ENCODE data around the gene PFKP. TPM values are rescaled to one million over a fixed set of nuclear protein-coding genes. Genes with fewer than 3 reads are reported as not detected.
A peak's percentile ranks its signal among the peaks of the same experiment; 100 is the strongest.

The PFKP gene
- total RNA-seq, 1 donor from 2014 or later = 55.2 TPM

GRCh38 chr10:3069876-3070275 is 2.5 kb downstream of the PFKP start:
- DNase-seq (ENCODE audit: low spot score) = no peak
- Mint-ChIP-seq H3K27me3 (ENCODE audit: insufficient read depth, low read depth) (peaks cover 32% of the 10 kb centered on the region), H3K4me3 (peak overlapping the region; percentile 86), H3K9me3 (no peaks in the 10 kb centered on the region), H3K4me1 (peaks cover 14% of the 10 kb centered on the region), H3K36me3 (peaks cover 8% of the 10 kb centered on the region), H3K27ac (no peak overlapping the region)
- Histone ChIP-seq H3F3A (ENCODE audit: low read depth) (peaks cover 17% of the 10 kb centered on the region), H3K27me3 (peaks cover 33% of the 10 kb centered on the region), H3K4me1 (peaks cover 9% of the 10 kb centered on the region), H3K9ac (no peak overlapping the region), H3K4me2 (no peak overlapping the region), H4K20me1 (ENCODE audit: low read depth) (peaks cover 12% of the 10 kb centered on the region), H3K79me2 (ENCODE audit: low read depth) (peaks cover 44% of the 10 kb centered on the region), H3K27ac (no peak overlapping the region), H3K9me3 (ENCODE audit: low read depth) (no peaks in the 10 kb centered on the region), H2AFZ (replicated peaks) (no peak overlapping the region), H3K36me3 (no peaks in the 10 kb centered on the region), H3K4me3 (no peak overlapping the region)
- TF ChIP-seq EZH2phosphoT487 (IDR thresholded peaks at IDR 0.05) (no peak), EZH2 (IDR thresholded peaks at IDR 0.05) (no peak), CTCF (IDR thresholded peaks at IDR 0.05) (no peak)

- H3K9me3 ChIP-seq (ENCODE audit: low read depth) = no peaks in the 10 kb centered on the region
- peaks cover 46% of the 10 kb centered on the region for H3K79me2 ChIP-seq (ENCODE audit: low read depth)
- H3F3A ChIP-seq (ENCODE audit: low read depth) = peaks cover 1% of the 10 kb centered on the region
- Mint-ChIP-seq H3K9me3 (no peaks in the 10 kb centered on the region), H3K4me1 (peaks cover 25% of the 10 kb centered on the region), H3K27me3 (ENCODE audit: insufficient read depth, low read depth) (peaks cover 19% of the 10 kb centered on the region), H3K27ac (no peak overlapping the region), H3K36me3 (peaks cover 8% of the 10 kb centered on the region), H3K4me3 (no peak overlapping the region)
- H3K27me3 ChIP-seq = peaks cover 15% of the 10 kb centered on the region
- peaks cover 23% of the 10 kb centered on the region for H4K20me1 ChIP-seq (ENCODE audit: low read depth)
- no peak overlapping the region for H3K27ac ChIP-seq
- no peak for DNase-seq (ENCODE audit: low spot score)
- H3K9ac ChIP-seq = no peak overlapping the region
- peaks cover 3% of the 10 kb centered on the region for H3K4me1 ChIP-seq
- no peak overlapping the region for H2AFZ ChIP-seq (replicated peaks)
- H3K4me2 ChIP-seq = no peak overlapping the region
- TF ChIP-seq CTCF (IDR thresholded peaks at IDR 0.05) (no peak), EZH2phosphoT487 (IDR thresholded peaks at IDR 0.05) (no peak), EZH2 (IDR thresholded peaks at IDR 0.05) (no peak)
- no peaks in the 10 kb centered on the region for H3K36me3 ChIP-seq
- no peak overlapping the region for H3K4me3 ChIP-seq
Measured at GRCh38 chr10:3071405-3072198, 4.3 kb downstream of the PFKP start.

- Histone ChIP-seq H3K27ac (no peak overlapping the region), H4K20me1 (ENCODE audit: low read depth) (peaks cover 32% of the 10 kb centered on the region), H3K9ac (no peak overlapping the region), H3K79me2 (ENCODE audit: low read depth) (peaks cover 50% of the 10 kb centered on the region), H3K36me3 (no peaks in the 10 kb centered on the region), H3K27me3 (peaks cover 3% of the 10 kb centered on the region), H3K4me3 (no peak overlapping the region), H3K4me2 (no peak overlapping the region), H3F3A (ENCODE audit: low read depth) (peaks cover 5% of the 10 kb centered on the region), H2AFZ (replicated peaks) (no peak overlapping the region), H3K4me1 (peaks cover 4% of the 10 kb centered on the region), H3K9me3 (ENCODE audit: low read depth) (no peaks in the 10 kb centered on the region)
- Mint-ChIP-seq H3K4me1 (peaks cover 35% of the 10 kb centered on the region), H3K4me3 (no peak overlapping the region), H3K27ac (no peak overlapping the region), H3K27me3 (ENCODE audit: insufficient read depth, low read depth) (peaks cover 14% of the 10 kb centered on the region), H3K36me3 (peaks cover 8% of the 10 kb centered on the region), H3K9me3 (no peaks in the 10 kb centered on the region)
- no peak for DNase-seq (ENCODE audit: low spot score)
- TF ChIP-seq EZH2 (IDR thresholded peaks at IDR 0.05) (no peak), CTCF (IDR thresholded peaks at IDR 0.05) (no peak), EZH2phosphoT487 (IDR thresholded peaks at IDR 0.05) (no peak)
Measured at GRCh38 chr10:3072641-3073360, 5.5 kb downstream of the PFKP start.

Measured in neural progenitor cell (in vitro differentiated cells).